HCT116 (cell line): ENCODE data around the gene SLAIN1. TPM values are rescaled to one million over a fixed set of nuclear protein-coding genes. Genes with fewer than 3 reads are reported as not detected.

Experiments
- ATAC-seq: fragments of 200-7000 bp; cut with Tn5 transposase; 2 replicates; pipeline ENCODE4 v1.9.1; 2020; ENCODE audit warnings: mild to moderate bottlenecking, moderate library complexity
- BruUV-seq: library from RNA; stranded (reverse); fragments of 400-500 nt; replicated peaks from 2 replicates; lab custom pipeline; 2021; lab: Mats Ljungman, UMichigan
- CTCF ChIA-PET: fragments of 300-600 bp; sonication (Branson Sonifier 250); formaldehyde crosslinking; loops from one replicate; lab custom pipeline; 2021; ENCODE audit warnings: antibody characterized with exemption; lab: Charles Lee
- POLR2A ChIA-PET: fragments of 300-600, 350-600 bp; sonication (Branson Sonifier 250); formaldehyde crosslinking; loops from one replicate; lab custom pipeline; 2021; ENCODE audit warnings: antibody characterized with exemption; lab: Charles Lee
- RAD21 ChIA-PET, 2 experiments: fragments of 300-600 bp; sonication (Branson Sonifier 250); formaldehyde crosslinking; loops; one replicate each; lab custom pipeline; 2023; ENCODE audit warnings: low total read pairs in 2 of 2; ENCODE audit not compliant: uncharacterized antibody in 2 of 2, unreplicated experiment in 2 of 2, low non-redundant PET in 1 of 2; lab: Charles Lee
- DNase-seq: peaks from one replicate; pipeline ENCODE4 v3.0.0-alpha.2; 2010; ENCODE audit warnings: low read depth, low spot score
- H2AFZ ChIP-seq: fragments of 200-600 bp; shearing (Covaris generic), sonication (generic); 2 replicates; pipeline ENCODE4 v1.6.1; 2017; ENCODE audit warnings: low read depth, mixed run types, mixed read lengths, antibody characterized with exemption, low read length; ENCODE audit not compliant: poor library complexity, severe bottlenecking
- H3K27ac ChIP-seq: 2 replicates; pipeline ENCODE4 v1.5.1; 2012; ENCODE audit warnings: low read depth, low read length
- H3K27me3 ChIP-seq: fragments of 200-600 bp; sonication (generic); 2 replicates; pipeline ENCODE4 v1.6.1; 2016; ENCODE audit warnings: mixed run types, low read length, mixed read lengths; ENCODE audit not compliant: insufficient read depth
- H3K36me3 ChIP-seq, 2 experiments: fragments of 200-500 bp in 1 of 2; fragments of 200-600 bp in 1 of 2; sonication (Bioruptor generic) in 1 of 2; sonication (generic) in 1 of 2; 2 replicates each; pipeline versions ENCODE4 v1.5.1 to v1.6.1; 2014 to 2016; ENCODE audit warnings: low read length in 2 of 2, inconsistent platforms in 1 of 2, mixed read lengths in 1 of 2, mixed run types in 1 of 2; ENCODE audit not compliant: insufficient read depth in 2 of 2, control insufficient read depth in 1 of 2
- H3K4me1 ChIP-seq, 2 experiments: fragments of 200-600 bp in 1 of 2; sonication (generic) in 1 of 2; 2 replicates each; pipeline versions ENCODE4 v1.5.1 to v1.6.1; 2012 to 2017; ENCODE audit warnings: low read length in 2 of 2, inconsistent platforms in 1 of 2, mild to moderate bottlenecking in 1 of 2, mixed read lengths in 1 of 2, mixed run types in 1 of 2, moderate library complexity in 1 of 2; ENCODE audit not compliant: insufficient read depth in 2 of 2, control insufficient read depth in 1 of 2
- H3K4me2 ChIP-seq: fragments of 200-600 bp; sonication (generic); 2 replicates; pipeline ENCODE4 v1.6.1; 2017; ENCODE audit warnings: mixed run types, low read length, mixed read lengths
- H3K4me3 ChIP-seq, 2 experiments: fragments of 200-600 bp in 1 of 2; sonication (generic) in 1 of 2; replicated peaks in 1 of 2; 2 replicates each; pipeline ENCODE4 v1.5.1; 2011 to 2016; ENCODE audit warnings: low read length in 2 of 2, control low read depth in 1 of 2, low read depth in 1 of 2, mild to moderate bottlenecking in 1 of 2, mixed read lengths in 1 of 2, mixed run types in 1 of 2
- H3K79me2 ChIP-seq: fragments of 200-600 bp; sonication (generic); 2 replicates; pipeline ENCODE4 v1.6.1; 2017; ENCODE audit warnings: mild to moderate bottlenecking, mixed run types, low read length, moderate library complexity, mixed read lengths; ENCODE audit not compliant: insufficient read depth
- H3K9ac ChIP-seq: fragments of 200-600 bp; sonication (generic); 2 replicates; pipeline ENCODE4 v1.6.1; 2016; ENCODE audit warnings: low read length, mixed read lengths
- H3K9me2 ChIP-seq: fragments of 200-600 bp; sonication (generic), shearing (Covaris generic); 2 replicates; pipeline ENCODE4 v1.6.1; 2017; ENCODE audit warnings: mixed run types, mild to moderate bottlenecking, moderate library complexity; ENCODE audit not compliant: insufficient read depth
- H3K9me3 ChIP-seq, 2 experiments: fragments of 200-500 bp in 1 of 2; fragments of 200-600 bp in 1 of 2; sonication (Bioruptor generic) in 1 of 2; sonication (generic) in 1 of 2; 2 replicates each; pipeline ENCODE4 v1.6.1; 2014 to 2017; ENCODE audit warnings: low read length in 2 of 2, mixed read lengths in 2 of 2, inconsistent platforms in 1 of 2, low read depth in 1 of 2, mild to moderate bottlenecking in 1 of 2, mixed run types in 1 of 2, moderate library complexity in 1 of 2; ENCODE audit not compliant: control insufficient read depth in 1 of 2, insufficient read depth in 1 of 2
- H4K20me1 ChIP-seq: fragments of 200-600 bp; sonication (generic), shearing (Covaris generic); 2 replicates; pipeline ENCODE4 v1.6.1; 2017; ENCODE audit warnings: mixed run types, mild to moderate bottlenecking, moderate library complexity; ENCODE audit not compliant: insufficient read depth
- CBX3 ChIP-seq: IDR thresholded peaks from 2 replicates; pipeline ENCODE4 v1.6.1; 2012; ENCODE audit warnings: low read depth
- CEBPB ChIP-seq: IDR thresholded peaks from 2 replicates; pipeline ENCODE4 v1.6.1; 2012; ENCODE audit warnings: low read depth
- EGR1 ChIP-seq: IDR thresholded peaks from 2 replicates; pipeline ENCODE4 v1.6.1; 2012; ENCODE audit warnings: low read depth
- ELF1 ChIP-seq: IDR thresholded peaks from 2 replicates; pipeline ENCODE4 v1.6.1; 2012; ENCODE audit warnings: low read depth, borderline replicate concordance
- EZH2 ChIP-seq: fragments of 200-600 bp; sonication (generic); IDR thresholded peaks from 2 replicates; pipeline ENCODE4 v1.6.1; 2017; ENCODE audit warnings: antibody characterized with exemption, mixed run types
- EZH2phosphoT487 ChIP-seq: fragments of 200-600 bp; IDR thresholded peaks from 2 replicates; pipeline ENCODE4 v1.6.1; 2018; ENCODE audit warnings: antibody characterized with exemption, borderline replicate concordance
- JUND ChIP-seq: IDR thresholded peaks from 2 replicates; pipeline ENCODE4 v1.6.1; 2012
- MAX ChIP-seq: IDR thresholded peaks from 2 replicates; pipeline ENCODE4 v1.6.1; 2012
- POLR2A ChIP-seq: IDR thresholded peaks from 2 replicates; pipeline ENCODE4 v1.7.0; 2011; ENCODE audit warnings: borderline replicate concordance; ENCODE audit not compliant: insufficient read depth, insufficient read length; ENCODE audit errors: extremely low read depth
- RAD21 ChIP-seq: IDR thresholded peaks from 2 replicates; pipeline ENCODE4 v1.6.1; 2012; ENCODE audit warnings: low read depth, mild to moderate bottlenecking
- REST ChIP-seq: IDR thresholded peaks from 2 replicates; pipeline ENCODE4 v1.6.1; 2012; ENCODE audit warnings: low read depth
- SIN3A ChIP-seq: IDR thresholded peaks from 2 replicates; pipeline ENCODE4 v1.6.1; 2012; ENCODE audit warnings: low read depth
- SRF ChIP-seq: IDR thresholded peaks from 2 replicates; pipeline ENCODE4 v1.6.1; 2012; ENCODE audit warnings: low read depth
- TCF7L2 ChIP-seq: IDR thresholded peaks from 2 replicates; pipeline ENCODE4 v1.7.0; 2011; ENCODE audit warnings: borderline replicate concordance, inconsistent platforms; ENCODE audit not compliant: insufficient read depth, insufficient read length; ENCODE audit errors: extremely low read depth
- YY1 ChIP-seq: IDR thresholded peaks from 2 replicates; pipeline ENCODE4 v1.6.1; 2011; ENCODE audit warnings: low read length, low read depth, moderate library complexity, mild to moderate bottlenecking; ENCODE audit not compliant: insufficient replicate concordance; ENCODE audit errors: extremely low read depth
- ZNF274 ChIP-seq: fragments of 200-500 bp; sonication (Bioruptor generic); IDR thresholded peaks from 2 replicates; pipeline ENCODE4 v1.6.1; 2014; ENCODE audit warnings: mild to moderate bottlenecking, low read depth, low read length, inconsistent platforms
- intact Hi-C: fragments of 100-400 bp; cut with micrococcal nuclease; formaldehyde crosslinking; loops from 2 replicates; pipeline ENCODE4 v1.10.0; 2022
- total RNA-seq: library from RNA; stranded (reverse); gene quantifications from one replicate; pipeline ENCODE4 v1.2.1, GENCODE V29; 2021; ENCODE audit not compliant: unreplicated experiment
- TF ChIP-seq, protein P1 (sequence below), 3 experiments: fragments of 200-600 bp in 1 of 3; sonication (generic) in 1 of 3; IDR thresholded peaks in 2 of 3; conservative IDR thresholded peaks in 1 of 3; 2 replicates each; pipeline ENCODE4 v1.5.1; 2012 to 2017; ENCODE audit warnings: low read depth in 2 of 3, low read length in 2 of 3, antibody characterized with exemption in 1 of 3, borderline replicate concordance in 1 of 3, control low read depth in 1 of 3, mild to moderate bottlenecking in 1 of 3, mixed read lengths in 1 of 3, mixed run types in 1 of 3, moderate library complexity in 1 of 3; ENCODE audit not compliant: insufficient read depth in 1 of 3

SLAIN1 gene
- total RNA-seq, 1 experiment from 2014 or later = 0.34 TPM

GRCh38 chr13:77701305-77701704 is 3.8 kb downstream of the SLAIN1 start:
- H3K4me2 ChIP-seq = no peak overlapping the region
- no peaks in the 10 kb centered on the region for H3K36me3 ChIP-seq
- H3K27ac ChIP-seq = no peak overlapping the region
- RAD21 ChIA-PET = no interaction called here
- no peaks in the 10 kb centered on the region for H3K4me1 ChIP-seq
- TF ChIP-seq REST = no peak
- no peak for TF ChIP-seq POLR2A
- no peak for TF ChIP-seq CEBPB
- TF ChIP-seq EZH2 = no peak
- TF ChIP-seq SIN3A = no peak
- TF ChIP-seq JUND = no peak
- TF ChIP-seq, protein P1, sequence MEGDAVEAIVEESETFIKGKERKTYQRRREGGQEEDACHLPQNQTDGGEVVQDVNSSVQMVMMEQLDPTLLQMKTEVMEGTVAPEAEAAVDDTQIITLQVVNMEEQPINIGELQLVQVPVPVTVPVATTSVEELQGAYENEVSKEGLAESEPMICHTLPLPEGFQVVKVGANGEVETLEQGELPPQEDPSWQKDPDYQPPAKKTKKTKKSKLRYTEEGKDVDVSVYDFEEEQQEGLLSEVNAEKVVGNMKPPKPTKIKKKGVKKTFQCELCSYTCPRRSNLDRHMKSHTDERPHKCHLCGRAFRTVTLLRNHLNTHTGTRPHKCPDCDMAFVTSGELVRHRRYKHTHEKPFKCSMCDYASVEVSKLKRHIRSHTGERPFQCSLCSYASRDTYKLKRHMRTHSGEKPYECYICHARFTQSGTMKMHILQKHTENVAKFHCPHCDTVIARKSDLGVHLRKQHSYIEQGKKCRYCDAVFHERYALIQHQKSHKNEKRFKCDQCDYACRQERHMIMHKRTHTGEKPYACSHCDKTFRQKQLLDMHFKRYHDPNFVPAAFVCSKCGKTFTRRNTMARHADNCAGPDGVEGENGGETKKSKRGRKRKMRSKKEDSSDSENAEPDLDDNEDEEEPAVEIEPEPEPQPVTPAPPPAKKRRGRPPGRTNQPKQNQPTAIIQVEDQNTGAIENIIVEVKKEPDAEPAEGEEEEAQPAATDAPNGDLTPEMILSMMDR (IDR thresholded peaks at IDR 0.05 in 2 of 3, conservative IDR thresholded peaks at IDR 0.05 in 1 of 3; ENCODE audit: borderline replicate concordance in 1 of 3, insufficient read depth in 1 of 3, low read depth in 2 of 3, low read length in 2 of 3) = no peak
- no peak for TF ChIP-seq CBX3
- TF ChIP-seq SRF = no peak
- TF ChIP-seq YY1 = no peak
- TF ChIP-seq EGR1 = no peak
- TF ChIP-seq ZNF274 = no peak
- TF ChIP-seq RAD21 = no peak
- no peak for TF ChIP-seq EZH2phosphoT487
- TF ChIP-seq TCF7L2 = no peak
- TF ChIP-seq MAX = no peak
- TF ChIP-seq ELF1 = no peak
- BruUV-seq = no TSS peak
- no peaks in the 10 kb centered on the region for H3K79me2 ChIP-seq
- CTCF ChIA-PET = no interaction called here
- no peaks in the 10 kb centered on the region for H3K9me2 ChIP-seq
- H3K9ac ChIP-seq = no peak overlapping the region
- H3K4me3 ChIP-seq = no peak overlapping the region
- H4K20me1 ChIP-seq = no peaks in the 10 kb centered on the region
- H2AFZ ChIP-seq = no peak overlapping the region
- ATAC-seq (no peak), DNase-seq (no peak)
- no peaks in the 10 kb centered on the region for H3K9me3 ChIP-seq
- intact Hi-C loops = no loop called here
- no peaks in the 10 kb centered on the region for H3K27me3 ChIP-seq
- POLR2A ChIA-PET = no interaction called here
